ENCODE results near the gene ARMC12.
"Not testable (repeated sequence)": the region's sequence is repeated elsewhere in the genome, so short reads cannot be mapped to it uniquely, and the experiment has no call there.

The ARMC12 gene

DNA sequence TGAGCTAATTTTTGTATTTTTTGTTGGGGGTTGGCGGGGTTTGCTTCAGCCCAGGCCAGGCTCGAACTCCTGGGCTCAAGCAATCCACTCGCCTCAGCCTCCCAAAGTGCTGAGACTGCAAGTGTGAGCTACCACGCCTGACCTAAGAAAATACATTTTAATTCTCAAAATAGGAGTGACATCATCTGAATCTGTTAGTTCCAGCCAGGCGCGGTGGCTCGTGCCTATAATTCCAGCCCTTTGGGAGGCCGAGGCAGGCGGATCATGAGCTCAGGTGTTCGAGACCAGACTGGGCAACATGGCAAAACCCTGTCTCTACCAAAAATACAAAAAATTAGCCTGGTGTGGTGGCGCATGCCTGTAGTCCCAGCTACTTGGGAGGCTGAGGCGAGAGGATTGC is 2.5 kb upstream of the ARMC12 start:
- DNase-seq (ENCODE audit: low read depth in 1 of 2, low spot score in 1 of 2), result not testable (repeated sequence)

DNA sequence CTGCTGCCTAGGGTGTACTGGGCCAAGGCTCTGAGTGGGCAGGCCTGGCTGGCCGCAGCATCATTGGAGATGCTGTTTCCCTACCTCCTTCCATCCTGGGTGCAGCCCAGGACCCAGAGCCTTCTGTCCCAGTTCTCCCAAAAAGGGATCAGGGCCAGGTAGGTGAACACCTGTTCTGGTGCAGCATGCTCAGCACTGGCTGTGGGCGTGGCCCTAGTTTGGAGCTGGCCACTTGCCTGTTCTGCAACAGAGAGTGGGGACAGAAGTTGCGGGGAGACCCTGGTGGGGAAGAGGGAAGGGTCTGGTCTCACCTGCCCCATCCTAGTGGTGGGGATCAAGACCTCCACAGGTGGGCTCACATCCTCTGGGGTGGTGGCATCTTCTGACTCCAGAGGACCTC is 1.4 kb upstream of the ARMC12 start:
- DNase-seq (ENCODE audit: low read depth in 1 of 2, low spot score in 1 of 2), result no peak

DNA sequence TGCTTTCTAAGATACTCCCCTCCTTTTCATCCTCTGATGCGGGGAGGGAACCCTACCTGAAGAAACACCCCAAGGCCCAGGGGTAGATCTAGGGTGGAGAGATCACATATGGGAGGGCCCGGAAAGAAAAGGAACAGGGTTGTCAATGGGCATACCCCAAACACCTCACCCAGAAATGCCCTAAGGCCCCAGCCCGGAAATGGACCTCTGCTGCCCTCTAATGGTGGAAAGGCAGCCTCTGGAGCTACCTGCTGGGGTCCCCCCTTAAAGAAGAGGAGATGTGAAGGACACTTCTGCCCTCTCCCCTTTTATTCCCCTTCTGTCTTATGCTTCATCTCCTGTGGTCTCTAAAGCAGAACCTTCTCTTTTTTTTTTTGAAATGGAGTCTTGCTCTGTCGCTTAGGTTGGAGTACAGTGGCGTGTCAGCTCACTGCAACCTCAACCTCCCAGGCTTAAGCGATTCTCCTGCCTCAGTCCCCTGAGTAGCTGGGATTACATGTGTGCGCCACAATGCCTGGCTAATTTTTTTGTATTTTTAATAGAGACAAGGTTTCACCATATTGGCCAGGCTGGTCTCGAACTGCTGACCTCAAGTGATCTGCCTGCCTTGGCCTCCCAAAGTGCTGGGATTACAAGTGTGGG is 458 bp upstream of the ARMC12 start:
- peak; percentile 70 to 71 for DNase-seq (ENCODE audit: low read depth in 1 of 2, low spot score in 1 of 2)

DNA sequence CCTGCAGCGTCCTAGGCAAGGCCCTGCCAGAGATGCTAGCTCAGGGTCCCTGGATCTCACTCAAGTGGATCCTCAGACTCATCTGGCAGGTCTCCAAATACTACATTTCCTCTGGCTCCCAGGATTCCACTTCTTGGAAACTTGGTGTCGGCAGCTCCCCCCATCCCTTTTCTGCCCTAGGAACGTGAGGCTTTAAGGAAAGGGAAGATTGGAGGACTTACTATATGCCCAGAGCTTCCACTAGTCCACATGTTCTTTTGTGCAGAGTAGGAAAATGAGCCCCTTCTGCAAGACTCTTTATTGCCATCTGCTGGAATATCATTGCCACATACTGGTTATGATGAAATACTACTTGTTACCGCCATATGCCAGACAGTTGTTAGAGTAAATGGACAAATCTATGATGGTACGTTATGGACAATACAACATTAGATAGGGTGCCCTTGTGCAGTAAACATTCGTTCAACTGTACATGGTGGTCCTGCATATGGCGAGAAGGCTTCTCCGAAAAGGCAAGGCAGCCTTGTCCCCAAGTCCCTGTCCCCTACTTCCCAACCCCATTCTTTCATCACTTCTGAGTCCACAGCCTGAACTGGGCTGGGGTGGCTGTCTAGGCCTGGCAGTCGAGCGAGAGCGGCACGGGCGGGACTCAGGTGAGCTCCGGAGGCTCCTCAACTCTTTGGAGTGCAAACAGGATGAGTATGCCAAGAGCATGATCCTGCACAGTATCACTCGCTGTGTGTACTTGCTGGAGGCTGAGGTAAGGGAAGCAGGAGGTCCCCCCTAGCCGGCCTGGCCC is 780 bp downstream of the ARMC12 start:
- DNase-seq (ENCODE audit: low read depth in 1 of 2, low spot score in 1 of 2), result no peak

DNA sequence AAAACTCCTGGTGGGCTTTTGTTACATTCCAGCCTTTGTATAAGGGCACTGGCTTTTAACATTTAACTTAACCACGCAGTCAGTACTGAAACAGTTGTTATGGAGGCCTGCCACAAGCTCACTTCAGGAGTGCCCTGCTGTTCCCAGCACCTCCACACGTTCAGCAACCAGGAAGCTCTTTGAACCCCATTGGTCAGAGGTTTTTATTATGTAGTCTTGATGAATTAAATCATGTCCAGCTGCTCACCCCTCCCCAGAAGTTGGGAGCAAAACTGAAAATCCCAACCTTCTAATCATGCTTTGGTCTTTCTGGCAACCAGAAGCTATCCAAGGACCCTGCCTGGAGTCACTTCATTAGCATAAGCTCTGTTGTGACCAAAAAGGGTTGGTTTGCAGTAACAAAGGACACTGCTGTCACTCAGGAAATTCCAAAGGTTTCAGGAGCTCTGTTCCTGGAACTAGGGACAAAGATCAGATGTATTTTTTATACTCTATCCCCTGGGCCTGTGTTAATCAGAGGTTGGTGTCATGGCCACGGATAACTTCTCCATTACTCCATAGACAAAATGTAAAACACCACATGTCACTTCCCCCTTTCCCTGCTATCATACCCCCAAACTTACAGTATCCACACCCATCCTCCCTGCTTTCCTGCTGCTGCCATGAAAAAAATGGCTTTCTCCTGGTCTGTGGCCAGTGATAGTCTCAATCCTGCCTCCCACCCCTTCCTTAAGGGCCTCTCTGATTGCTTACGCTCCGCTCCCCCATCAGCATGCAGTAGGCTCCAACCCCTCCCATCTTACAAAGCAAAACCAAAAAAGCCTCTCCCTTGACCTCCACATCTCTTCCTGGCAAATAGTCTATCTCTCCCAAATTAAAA is 3.1 kb downstream of the ARMC12 start:
- no peak for DNase-seq (ENCODE audit: low read depth in 1 of 2, low spot score in 1 of 2)

DNA sequence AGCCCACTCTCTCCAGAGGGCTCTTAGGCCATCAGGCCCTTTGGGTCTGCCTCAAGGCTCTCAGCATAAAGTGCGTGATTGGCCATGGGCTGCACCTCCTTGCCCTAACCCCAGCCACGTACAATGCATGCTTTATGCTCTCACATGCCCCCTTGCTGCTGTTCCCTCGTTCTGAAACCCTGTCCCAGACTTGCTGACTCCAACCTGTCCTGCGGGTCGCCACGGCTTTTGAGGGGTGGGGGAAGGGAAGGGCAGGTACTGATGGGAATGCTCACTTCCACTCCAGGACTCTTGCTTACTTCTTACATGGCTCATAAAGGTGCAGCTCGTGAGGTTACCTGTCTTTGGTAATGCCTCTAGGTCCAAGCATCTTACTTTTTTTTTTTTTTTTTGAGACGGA is 6.0 kb downstream of the ARMC12 start:
- DNase-seq (ENCODE audit: low read depth in 1 of 2, low spot score in 1 of 2), result no peak

DNA sequence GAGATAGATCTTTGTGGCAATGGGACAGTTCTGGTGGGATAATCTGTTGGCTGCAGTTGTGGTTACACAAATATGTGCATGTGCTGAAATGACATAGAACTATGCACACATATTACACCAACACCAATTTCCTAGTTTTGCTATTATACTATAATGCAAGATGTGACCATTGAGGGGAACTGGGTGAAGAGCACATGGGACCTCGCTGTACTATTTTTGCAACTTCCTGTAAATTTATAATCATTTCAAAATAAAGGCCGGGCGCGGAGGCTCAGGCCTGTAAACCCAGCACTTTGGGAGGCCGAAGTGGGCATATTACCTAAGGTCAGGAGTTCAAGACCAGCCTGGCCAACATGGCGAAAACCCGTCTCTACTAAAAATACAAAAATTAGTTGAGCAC is 8.7 kb downstream of the ARMC12 start:
- no peak for DNase-seq (ENCODE audit: low read depth in 1 of 2, low spot score in 1 of 2)

DNA sequence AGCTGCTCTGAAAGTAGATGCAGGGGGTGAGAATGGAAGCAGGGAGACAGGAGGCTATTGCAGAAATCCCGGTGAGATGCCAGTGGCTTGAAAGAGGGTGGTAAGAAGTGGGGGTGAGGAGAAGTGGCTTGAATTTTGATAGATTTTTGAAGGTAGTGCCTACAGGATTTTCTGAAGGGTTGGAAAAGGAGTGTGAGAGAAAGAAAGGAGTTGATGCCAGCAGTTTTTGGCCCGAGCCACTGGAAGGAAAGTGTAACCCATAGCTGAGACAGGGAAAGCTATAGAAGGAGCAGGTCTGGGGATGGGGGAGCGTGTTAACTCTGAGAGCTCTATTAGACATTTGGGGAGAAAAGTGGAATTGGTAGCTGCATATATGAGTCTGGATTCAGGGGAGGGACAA is 9.7 kb downstream of the ARMC12 start:
- no peak for DNase-seq (ENCODE audit: low read depth in 1 of 2, low spot score in 1 of 2)

DNA sequence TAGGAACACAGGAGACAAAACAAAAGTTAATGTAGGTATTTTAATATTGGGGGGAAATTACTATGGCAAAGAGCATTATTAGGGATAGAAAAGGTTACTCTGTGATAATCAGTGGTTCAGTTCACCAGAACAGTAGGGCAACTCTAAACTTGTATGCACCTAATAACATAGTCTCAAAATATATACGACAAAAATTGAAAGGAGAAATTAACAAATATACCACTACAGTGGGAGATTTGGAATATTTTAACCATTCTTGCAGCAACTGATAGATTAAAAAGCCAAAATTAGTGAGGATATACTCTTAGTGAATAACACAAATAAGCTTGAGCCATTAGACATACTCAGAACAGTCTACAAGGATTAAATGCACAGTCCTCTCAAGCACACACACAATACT is 11.0 kb downstream of the ARMC12 start:
- DNase-seq (ENCODE audit: low read depth in 1 of 2, low spot score in 1 of 2), result no peak

DNA sequence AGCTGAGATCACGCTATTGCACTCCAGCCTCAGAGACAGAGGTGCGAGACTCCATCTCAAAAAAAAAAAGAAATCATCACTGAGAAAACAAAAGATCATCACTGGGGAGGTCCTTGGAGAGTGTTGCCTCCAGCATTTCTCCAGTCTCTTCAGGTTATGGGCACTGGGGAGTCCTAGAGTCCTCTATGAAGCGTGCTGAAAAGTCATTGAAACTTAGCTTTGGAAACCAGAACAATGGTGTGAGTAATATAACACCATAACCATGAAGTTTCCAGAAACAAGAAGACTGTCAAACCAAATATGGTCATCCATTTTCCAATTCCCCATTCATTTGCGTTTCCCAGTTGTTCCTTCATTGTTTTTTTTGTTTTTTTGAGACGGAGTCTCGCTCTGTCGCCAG is 13.7 kb downstream of the ARMC12 start:
- no peak for DNase-seq (ENCODE audit: low read depth in 1 of 2, low spot score in 1 of 2)

DNA sequence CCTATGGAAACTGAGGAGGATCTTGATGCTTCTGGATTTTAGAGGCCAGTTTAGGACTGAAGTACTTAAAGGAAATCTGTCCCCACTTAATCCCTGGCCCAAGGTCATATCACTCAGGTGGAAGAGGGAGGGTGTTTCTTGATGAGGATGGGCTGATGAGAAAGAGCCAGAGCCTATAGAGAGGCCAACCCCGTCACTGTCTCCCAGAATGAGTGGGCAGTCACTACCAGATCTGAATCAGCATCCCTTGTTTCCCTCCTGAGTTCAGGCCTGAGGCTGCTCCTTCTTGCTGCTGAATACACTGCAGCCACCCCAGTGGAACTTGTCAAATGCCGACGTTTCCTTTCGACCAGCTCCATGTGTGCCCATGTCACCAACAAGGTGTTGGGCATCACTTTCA is 14.8 kb downstream of the ARMC12 start:
- DNase-seq (ENCODE audit: low read depth in 1 of 2, low spot score in 1 of 2), result no peak

DNA sequence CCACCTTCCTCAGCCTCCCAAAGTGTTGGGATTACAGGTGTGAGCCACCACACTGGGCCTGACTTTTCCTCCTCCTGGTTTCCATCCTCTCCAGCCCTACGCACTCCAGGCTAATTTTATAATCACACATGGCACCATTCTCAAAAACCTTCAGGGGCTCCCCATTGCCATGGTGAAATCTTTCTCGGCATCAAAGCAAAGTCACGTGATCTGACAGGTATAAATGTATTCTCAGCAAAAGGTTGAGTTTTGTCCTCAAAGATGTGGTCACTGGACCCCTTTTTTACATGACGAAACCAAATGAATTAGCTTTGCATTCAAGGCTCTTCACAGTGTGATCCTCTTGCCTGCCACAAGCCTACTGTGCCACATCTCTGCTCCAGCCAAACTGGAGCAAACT is 15.5 kb downstream of the ARMC12 start:
- no peak for DNase-seq (ENCODE audit: low read depth in 1 of 2, low spot score in 1 of 2)

DNA sequence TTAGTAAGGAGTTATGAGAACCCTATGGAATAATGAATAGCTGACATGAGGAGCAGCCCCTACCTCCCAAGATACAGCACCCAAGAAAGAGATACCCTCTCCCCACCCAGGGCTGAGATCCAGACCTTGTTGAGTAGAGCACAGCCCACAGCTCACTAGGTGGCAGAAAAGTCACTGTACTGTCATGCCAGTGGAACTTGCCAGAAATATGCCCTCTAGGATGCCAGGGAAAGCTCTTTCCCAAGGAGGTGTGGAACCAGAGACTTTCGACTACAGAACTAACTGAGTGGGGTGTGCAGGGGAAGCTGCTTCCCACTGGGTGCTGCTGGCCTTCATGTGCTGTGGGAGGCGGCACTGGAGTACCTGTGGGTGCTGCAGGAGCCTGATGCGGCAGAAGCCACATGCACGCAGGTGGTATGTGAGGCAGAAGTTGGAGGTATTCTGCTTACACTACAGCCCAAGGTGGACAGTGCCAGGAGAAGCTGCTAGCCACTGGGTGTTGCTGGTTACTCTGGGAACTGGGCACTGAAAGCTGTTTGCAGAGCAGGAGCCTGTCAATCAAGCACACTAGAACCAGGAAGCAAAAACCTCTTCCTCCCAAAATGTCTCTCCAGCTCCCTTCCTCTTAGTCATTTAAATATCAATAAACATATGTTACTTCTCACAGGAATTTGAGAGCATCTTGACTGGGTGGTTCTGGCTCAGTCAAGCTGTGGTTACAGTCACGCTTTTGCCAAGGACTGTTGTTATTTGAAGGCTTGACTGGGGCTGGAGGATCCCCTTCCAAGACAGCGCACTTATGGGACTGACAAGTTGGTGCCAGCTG is 17.8 kb downstream of the ARMC12 start:
- no peak for DNase-seq (ENCODE audit: low read depth in 1 of 2, low spot score in 1 of 2)

DNA sequence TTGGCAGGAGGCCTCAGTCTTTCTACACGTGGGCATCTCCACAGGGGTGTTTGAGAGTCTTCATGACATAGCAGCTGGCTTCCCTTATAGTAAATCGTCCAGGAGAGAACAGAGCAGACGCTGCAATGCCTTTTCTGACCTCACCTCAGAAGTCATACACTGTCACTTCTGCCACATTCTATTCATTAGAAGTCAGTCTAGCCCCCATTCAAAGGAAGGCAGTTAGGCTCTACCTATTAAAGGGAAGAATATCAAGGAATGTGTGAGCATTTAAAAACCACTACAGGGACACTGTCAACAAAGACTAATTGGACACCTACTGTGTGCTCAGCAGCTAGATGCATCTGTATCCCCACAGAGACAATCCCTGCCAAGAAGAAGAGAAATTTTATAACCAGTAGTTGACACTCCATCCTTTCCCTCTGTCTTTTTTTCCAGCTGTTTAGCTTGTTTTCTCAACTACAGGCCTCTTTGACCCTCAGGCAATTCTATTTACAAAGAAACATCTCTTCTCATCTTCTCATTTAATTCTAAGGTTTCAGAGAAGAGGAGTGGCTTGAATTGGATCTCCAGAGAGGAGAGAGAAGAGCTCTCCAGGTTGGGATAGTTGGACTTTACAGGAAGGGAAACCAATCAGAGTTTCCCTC is 18.6 kb downstream of the ARMC12 start:
- DNase-seq (ENCODE audit: low read depth in 1 of 2, low spot score in 1 of 2), result no peak

DNA sequence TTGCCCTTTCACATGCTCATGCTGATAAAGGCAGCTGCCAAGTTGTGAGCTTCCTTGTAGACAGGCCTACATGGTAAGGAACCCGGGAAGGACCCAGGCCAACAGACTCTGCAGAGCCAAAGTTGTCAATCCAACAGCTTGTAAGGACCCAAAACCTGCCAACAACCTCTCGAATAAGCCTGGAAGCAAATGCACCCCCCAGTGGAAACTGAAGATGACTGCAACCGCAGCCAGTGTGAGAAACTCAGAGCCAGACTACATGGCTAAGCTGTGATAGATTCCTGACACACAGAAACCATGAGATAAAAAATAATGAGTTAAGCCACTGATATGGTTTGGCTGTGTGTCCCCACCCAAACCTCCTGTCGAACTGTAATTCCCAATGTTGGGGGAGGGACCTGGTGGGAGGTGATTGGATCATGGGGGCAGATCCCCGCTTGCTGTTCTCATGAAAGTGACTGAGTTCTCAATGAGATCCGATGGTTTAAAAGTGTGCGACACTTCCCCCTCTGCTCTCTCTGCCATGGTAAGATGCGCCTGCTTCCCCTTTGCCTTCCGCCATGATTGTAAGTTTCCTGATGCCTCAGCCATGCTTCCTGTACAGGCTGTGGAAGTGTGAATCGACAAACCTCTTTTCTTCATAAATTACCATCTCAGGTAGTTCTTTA is 20.8 kb downstream of the ARMC12 start:
- DNase-seq (ENCODE audit: low read depth in 1 of 2, low spot score in 1 of 2), result no peak

DNA sequence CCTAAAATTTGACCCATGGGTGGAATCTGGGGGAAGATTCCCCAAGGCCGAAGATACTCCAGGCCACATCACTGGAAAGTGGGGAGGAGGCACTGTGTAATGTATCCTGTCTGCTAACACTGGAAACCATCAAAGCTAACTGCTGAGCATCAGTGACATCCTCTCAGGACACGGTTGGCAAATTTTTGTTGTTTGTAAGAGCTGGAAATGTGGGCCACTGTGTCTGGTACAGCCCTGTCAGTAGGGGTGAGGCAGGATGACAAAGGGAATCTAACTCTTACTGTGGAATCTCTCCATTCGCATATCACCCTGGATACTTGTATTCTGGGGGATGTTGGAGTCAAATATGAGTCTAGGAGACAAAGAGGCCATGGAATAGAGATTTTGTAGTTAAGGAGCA is 22.6 kb downstream of the ARMC12 start:
- no peak for DNase-seq (ENCODE audit: low read depth in 1 of 2, low spot score in 1 of 2)

DNA sequence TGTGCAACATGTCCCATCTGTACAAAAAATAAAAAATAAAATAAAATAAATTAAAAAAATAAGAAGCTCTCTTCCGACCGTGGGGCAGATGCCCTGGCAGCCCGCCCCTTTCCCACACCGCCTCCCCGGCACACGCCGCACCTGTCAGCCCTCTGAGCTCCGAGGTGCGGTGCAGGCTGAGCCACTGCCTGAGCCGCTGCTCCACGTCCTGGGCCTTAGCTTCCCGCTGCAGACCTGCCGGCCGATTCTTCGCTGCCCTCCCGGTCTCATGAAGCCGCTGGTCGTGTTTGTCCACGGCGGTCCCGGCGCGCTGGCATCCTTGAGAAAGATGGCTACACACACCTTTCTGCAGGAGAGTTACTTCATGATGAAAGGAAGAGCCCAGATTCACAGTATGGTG is 28.9 kb downstream of the ARMC12 start:
- DNase-seq (ENCODE audit: low read depth in 1 of 2, low spot score in 1 of 2), result no peak

DNA sequence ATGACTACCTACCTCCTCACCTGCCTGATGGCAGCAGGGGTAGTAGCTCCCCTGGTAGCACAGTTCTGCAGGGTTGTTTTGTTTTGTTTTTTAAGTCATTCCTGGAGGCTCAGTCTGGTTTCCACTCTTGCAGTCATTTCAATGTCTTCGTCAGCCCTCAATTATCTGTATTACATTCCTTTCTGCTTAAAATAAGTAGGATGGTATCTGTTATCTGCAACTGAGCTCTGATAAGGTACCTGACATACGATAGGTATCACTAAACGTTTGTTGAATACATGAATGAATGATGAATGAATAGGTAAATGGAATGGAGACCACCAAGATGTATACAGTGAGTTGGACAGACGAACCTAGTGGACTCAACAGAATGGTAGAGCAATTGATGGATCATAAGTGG is 32.4 kb downstream of the ARMC12 start:
- DNase-seq (ENCODE audit: low read depth in 1 of 2, low spot score in 1 of 2), result no peak

DNA sequence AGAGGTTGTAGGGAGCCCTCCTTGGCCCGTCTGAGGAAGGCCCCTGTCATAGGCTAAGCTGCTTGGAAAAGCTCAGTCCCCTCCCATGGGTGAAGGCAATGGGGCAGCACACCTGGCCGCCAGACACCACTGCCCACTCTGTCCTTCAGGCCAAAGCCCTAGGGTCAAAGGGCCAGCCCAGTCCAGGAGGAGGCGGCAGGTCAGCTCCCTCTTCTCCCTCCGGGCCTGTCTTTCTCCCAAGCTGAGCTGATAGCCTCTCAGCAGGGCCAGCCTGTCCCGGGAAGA is 34.5 kb downstream of the ARMC12 start:
- DNase-seq (ENCODE audit: low read depth in 1 of 2, low spot score in 1 of 2), result no peak

DNA sequence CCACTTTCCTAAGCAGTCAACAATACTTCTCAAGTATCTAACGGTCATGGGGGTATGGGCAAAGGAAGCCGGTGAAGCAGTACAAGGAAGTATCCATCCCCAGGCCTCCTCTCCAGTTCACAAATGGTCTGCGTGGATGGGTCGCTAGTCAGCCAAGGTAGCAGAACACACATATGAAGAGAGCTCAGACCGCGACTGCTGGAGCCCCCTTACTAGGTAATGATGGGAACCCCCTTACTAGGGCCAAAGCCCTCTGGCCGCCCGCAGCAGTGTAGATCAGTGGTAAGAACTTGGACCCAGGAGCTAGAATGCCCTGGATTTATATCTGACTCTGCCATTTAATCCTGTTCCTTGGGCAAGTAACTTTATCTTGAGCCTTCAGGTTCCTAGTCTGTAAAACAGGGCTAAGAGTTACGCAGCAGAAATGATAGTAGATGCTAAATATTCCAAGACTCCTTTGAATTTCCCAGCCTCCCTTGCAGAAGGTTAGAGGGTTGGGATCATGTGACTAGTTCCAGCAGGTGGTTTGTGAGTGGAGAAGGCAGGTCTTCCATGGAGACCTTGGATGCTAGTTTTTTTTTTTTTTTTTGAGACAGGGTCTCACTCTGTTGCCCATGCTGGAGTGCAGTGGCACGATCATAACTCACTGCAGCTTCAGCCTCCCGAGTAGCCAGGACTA is 37.4 kb downstream of the ARMC12 start:
- DNase-seq (ENCODE audit: low read depth in 1 of 2, low spot score in 1 of 2), result no peak

All from activated T-helper 1 cell treated with anti-CD3 and anti-CD28 coated beads, Interleukin-2, amount 50 U/mL, for 16 hours (primary cell).